Aorta (tissue), 5 donors: Measurements from ENCODE around the gene SLX4IP. TPM values are rescaled to one million over a fixed set of nuclear protein-coding genes. Genes with fewer than 3 reads are reported as not detected.

Experiments used
- ATAC-seq: fragments of 200-7000 bp; cut with Tn5 transposase; one replicate; pipeline ENCODE4 v1.9.1; 2022; ENCODE audit warnings: moderate library complexity; ENCODE audit not compliant: low FRiP score
- DNase-seq, 2 donors: peaks; one replicate each; pipeline ENCODE4 v3.0.0-alpha.2; 2020
- H3K27ac ChIP-seq, 2 donors: one replicate each; pipeline ENCODE4 v1.5.1; 2013; ENCODE audit warnings: low read length in 2 of 2, mild to moderate bottlenecking in 2 of 2, moderate library complexity in 2 of 2, control low read depth in 1 of 2, inconsistent platforms in 1 of 2, low read depth in 1 of 2
- H3K27me3 ChIP-seq, 2 donors: one replicate each; pipeline ENCODE4 v1.6.1; 2013; ENCODE audit warnings: control low read depth in 1 of 2, low read length in 1 of 2, mild to moderate bottlenecking in 1 of 2, moderate library complexity in 1 of 2; ENCODE audit not compliant: insufficient read depth in 2 of 2, control insufficient read depth in 1 of 2
- H3K36me3 ChIP-seq, 2 donors: one replicate each; pipeline ENCODE4 v1.6.1; 2013; ENCODE audit warnings: control low read depth in 1 of 2, low read length in 1 of 2, mild to moderate bottlenecking in 1 of 2; ENCODE audit not compliant: insufficient read depth in 2 of 2, control insufficient read depth in 1 of 2
- H3K4me1 ChIP-seq, 2 donors: one replicate each; pipeline ENCODE4 v1.6.1; 2013; ENCODE audit warnings: low read length in 2 of 2, control low read depth in 1 of 2, mild to moderate bottlenecking in 1 of 2, moderate library complexity in 1 of 2; ENCODE audit not compliant: insufficient read depth in 2 of 2, control insufficient read depth in 1 of 2
- H3K4me3 ChIP-seq, 2 donors: one replicate each; pipeline ENCODE4 v1.5.1; 2013; ENCODE audit warnings: low read length in 2 of 2, control low read depth in 1 of 2, mild to moderate bottlenecking in 1 of 2
- H3K9me3 ChIP-seq: one replicate; pipeline ENCODE4 v1.6.1; 2013; ENCODE audit warnings: mild to moderate bottlenecking, low read length; ENCODE audit not compliant: control insufficient read depth
- WGBS, 2 donors: extraction: QIAGEN DNeasy Blood & Tissue Kit; methylation state at CpG; one replicate each; pipeline ENCODE4 v1.1.7; 2013; 5-methylcytosine and 5-hydroxymethylcytosine counted together
- intact Hi-C, 2 donors: fragments of 100-400 bp; cut with DNase I; formaldehyde crosslinking; loops; one replicate each; pipeline versions ENCODE4 v1.14.2 to v1.15.0; 2022
- polyA plus RNA-seq, 2 donors: library from polyadenylated mRNA; stranded (reverse); fragments of 200-250 nt; gene quantifications; one replicate each; pipeline ENCODE4 v1.2.3, GENCODE V29; 2013
- total RNA-seq, 2 donors: library from RNA; stranded (reverse); fragmentation: NEBNext Ultra II Directional; extraction: Animal tissue kit (Norgen Biotek cat#: 25700); gene quantifications; one replicate each; pipeline ENCODE4 v1.2.1, GENCODE V29; 2021
- donor health status: healthy with polysubstance abuse.
- donor health status: Bipolar disorder and iron deficiency.
- donor health status: DM: no; HTN: no; CAD: no.
- donor health status: DM: no; HTN: no; CAD: no.
- donor health status: DM: yes; HTN: yes; CAD: no.

Gene SLX4IP
- total and polyA plus RNA-seq, 4 donors: 1.4 to 5.6 (median 3.3) TPM

DNA sequence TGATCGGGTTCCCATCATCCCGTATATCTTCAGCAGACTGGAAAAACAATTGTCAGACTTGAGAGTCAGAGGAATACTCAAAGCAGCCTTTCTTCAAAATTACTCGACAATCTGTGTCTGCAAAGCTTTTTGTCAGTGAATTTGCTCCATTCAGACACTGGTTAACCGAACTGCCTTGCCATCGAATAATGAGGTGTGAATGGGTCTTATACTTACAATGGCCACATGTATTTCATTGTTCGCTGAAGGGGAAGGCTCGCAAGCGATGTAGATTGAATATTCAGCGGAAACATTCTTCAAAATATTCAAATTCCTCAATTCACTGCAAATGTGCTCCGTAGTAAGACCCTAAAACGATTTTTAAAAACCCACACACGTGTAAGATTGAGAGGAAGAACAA is 205.8 kb downstream of the SLX4IP start:
- ATAC-seq (no peak), DNase-seq (no peak)
- H3K4me1 ChIP-seq: peaks cover 3% of the 10 kb centered on the region in 2 donors
- no peaks in the 10 kb centered on the region for H3K27me3 ChIP-seq
- H3K9me3 ChIP-seq: no peaks in the 10 kb centered on the region
- intact Hi-C loops: no loop called here
- no peak overlapping the region for H3K4me3 ChIP-seq
- H3K36me3 ChIP-seq: peaks cover 10 to 30% of the 10 kb centered on the region in 2 donors
- 56 to 66% methylated on average over 12 of the region's 12 CpGs for WGBS, 2 donors
- H3K27ac ChIP-seq: peak overlapping the region; percentile 84 to 99

DNA sequence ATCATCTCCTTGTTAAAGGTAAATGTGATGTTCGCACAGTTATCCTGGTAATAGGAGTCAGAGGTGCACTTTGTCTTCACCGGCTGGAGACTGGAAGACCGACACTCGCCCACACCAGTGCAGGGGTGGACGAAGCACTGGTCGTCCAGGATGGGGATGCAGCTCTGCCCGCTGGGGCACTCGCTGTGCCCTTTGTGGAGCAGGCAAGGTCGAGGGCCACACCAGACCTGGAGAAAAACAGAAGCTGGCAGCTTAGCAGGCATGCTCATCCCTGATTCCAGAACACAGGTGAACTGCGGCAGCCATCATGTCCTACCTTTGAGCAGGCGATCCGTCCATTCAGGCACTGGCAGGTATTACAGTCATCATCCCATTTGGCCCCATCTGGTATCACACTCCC is 206.4 kb downstream of the SLX4IP start:
- peak overlapping the region; percentile 81 to 99 for H3K27ac ChIP-seq
- intact Hi-C loops: no loop called here
- H3K9me3 ChIP-seq: no peaks in the 10 kb centered on the region
- 73 to 76% methylated on average over 12 of the region's 12 CpGs for WGBS, 2 donors
- DNase-seq (no peak), ATAC-seq (no peak)
- peaks cover 0 to 3% of the 10 kb centered on the region in 2 donors for H3K4me1 ChIP-seq
- H3K4me3 ChIP-seq: no peak overlapping the region
- no peaks in the 10 kb centered on the region for H3K27me3 ChIP-seq
- H3K36me3 ChIP-seq: peaks cover 11 to 30% of the 10 kb centered on the region in 2 donors

DNA sequence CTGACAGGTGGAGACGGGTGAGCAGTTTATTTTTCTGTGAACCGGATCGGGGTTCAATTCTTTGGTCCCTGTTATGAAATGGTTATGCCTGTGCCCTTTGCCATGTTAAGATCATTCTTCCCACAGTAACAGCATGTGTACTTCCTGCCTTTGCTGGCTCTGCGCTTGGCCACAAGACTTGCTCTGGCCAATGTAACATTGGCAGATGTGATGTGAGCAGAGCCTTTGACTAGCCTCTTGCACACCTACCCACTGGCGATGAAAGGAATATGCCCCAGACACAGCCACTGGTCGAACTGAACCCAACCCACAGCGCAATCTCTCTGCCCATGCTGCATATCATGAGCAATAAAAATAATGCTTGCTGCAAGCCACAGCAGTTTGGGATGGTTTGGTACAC is 206.8 kb downstream of the SLX4IP start:
- DNase-seq: no peak
- Histone ChIP-seq H3K27ac (peak overlapping the region in 1 of 2 donors; percentile 81), H3K4me1 (peaks cover 0 to 3% of the 10 kb centered on the region in 2 donors), H3K9me3 (no peaks in the 10 kb centered on the region), H3K4me3 (no peak overlapping the region), H3K27me3 (no peaks in the 10 kb centered on the region), H3K36me3 (peaks cover 11 to 32% of the 10 kb centered on the region in 2 donors)
- no peak for ATAC-seq
- 32 to 41% methylated on average over 7 of the region's 7 CpGs for WGBS, 2 donors
- intact Hi-C loops: no loop called here

DNA sequence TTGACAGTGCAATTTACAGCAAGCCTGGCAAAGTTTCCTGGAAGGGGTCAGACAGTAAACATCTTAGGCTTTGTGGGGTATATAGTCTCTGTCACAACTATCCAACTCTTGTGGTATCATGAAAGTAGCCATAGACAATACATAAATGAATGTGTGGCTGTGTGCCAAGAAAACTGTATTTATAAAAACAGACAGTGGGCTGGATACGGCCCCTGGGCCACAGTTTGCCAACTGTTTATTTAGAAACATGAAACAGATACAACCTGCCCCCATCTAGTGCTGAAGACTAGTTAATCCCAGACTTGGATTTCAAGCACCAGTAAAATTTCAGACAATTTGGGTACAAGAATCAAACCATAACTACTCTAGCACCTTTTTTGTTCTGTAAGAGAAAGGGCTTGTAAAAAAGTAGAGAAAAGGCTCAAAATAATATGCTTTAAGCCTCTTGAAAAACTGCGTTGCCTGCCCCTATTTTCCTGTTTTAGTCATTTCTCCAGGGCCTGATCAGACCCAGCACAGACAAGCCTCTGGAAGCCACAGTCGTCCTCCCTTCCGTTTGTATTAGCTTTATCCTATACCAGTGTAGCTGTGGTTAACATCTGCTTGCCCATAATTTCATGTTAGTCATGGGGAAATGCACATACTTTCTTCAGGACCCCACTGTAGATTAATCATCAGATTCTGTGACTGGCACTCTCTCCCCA is 207.9 kb downstream of the SLX4IP start:
- Histone ChIP-seq H3K27ac (peak overlapping the region; percentile 8 to 72), H3K4me1 (no peaks in the 10 kb centered on the region), H3K36me3 (peaks cover 13 to 40% of the 10 kb centered on the region in 2 donors), H3K9me3 (no peaks in the 10 kb centered on the region), H3K27me3 (no peaks in the 10 kb centered on the region), H3K4me3 (no peak overlapping the region)
- 14 to 22% methylated on average over 4 of the region's 4 CpGs for WGBS, 2 donors
- ATAC-seq: no peak
- intact Hi-C loops: no loop called here
- no peak for DNase-seq

DNA sequence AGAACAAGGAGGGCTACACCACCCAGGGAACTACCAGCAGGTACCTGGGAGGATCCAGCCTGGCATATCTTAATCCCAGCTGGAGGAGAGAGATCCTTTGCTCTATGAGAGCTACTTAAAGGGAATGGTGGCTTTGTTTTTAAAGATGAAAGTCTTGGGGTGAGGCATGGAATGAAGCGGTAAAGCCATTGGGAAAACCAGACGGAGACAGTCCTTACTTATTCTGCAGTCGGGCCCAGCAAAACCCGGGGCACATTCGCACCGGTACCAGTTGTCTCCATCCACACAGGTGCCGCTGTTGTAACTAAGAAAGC is 208.4 kb downstream of the SLX4IP start:
- intact Hi-C loops: no loop called here
- H3K36me3 ChIP-seq: peaks cover 13 to 44% of the 10 kb centered on the region in 2 donors

GRCh38 chr20:10644458-10645204 is 209.5 kb downstream of the SLX4IP start:
- intact Hi-C loops: no loop called here
- 37 to 43% methylated on average over 14 of the region's 14 CpGs for WGBS, 2 donors
- ATAC-seq (no peak), DNase-seq (no peak)
- Histone ChIP-seq H3K4me1 (peaks cover 0 to 5% of the 10 kb centered on the region in 2 donors), H3K4me3 (no peak overlapping the region), H3K27ac (peak overlapping the region; percentile 46 to 72), H3K36me3 (peaks cover 13 to 48% of the 10 kb centered on the region in 2 donors), H3K9me3 (no peaks in the 10 kb centered on the region), H3K27me3 (no peaks in the 10 kb centered on the region)

More for the DNA sequence above, 208.4 kb downstream of the SLX4IP start:
- no peak for ATAC-seq
- H3K9me3 ChIP-seq: no peaks in the 10 kb centered on the region
- H3K27ac ChIP-seq: peak overlapping the region; percentile 8 to 72
- H3K4me3 ChIP-seq: no peak overlapping the region
- no peak for DNase-seq
- H3K4me1 ChIP-seq: no peaks in the 10 kb centered on the region
- WGBS, 2 donors: 76 to 79% methylated on average over 7 of the region's 7 CpGs
- H3K27me3 ChIP-seq: no peaks in the 10 kb centered on the region

- 43 to 47% methylated on average over 10 of the region's 10 CpGs for WGBS, 2 donors
- DNase-seq: no peak
- Histone ChIP-seq H3K27ac (peak overlapping the region; percentile 46 to 72), H3K4me3 (no peak overlapping the region), H3K36me3 (peaks cover 13 to 48% of the 10 kb centered on the region in 2 donors), H3K4me1 (peaks cover 0 to 5% of the 10 kb centered on the region in 2 donors), H3K9me3 (no peaks in the 10 kb centered on the region), H3K27me3 (no peaks in the 10 kb centered on the region)
- intact Hi-C loops: no loop called here
- ATAC-seq: no peak
Measured at GRCh38 chr20:10645205-10645570, 210.1 kb downstream of the SLX4IP start.

DNA sequence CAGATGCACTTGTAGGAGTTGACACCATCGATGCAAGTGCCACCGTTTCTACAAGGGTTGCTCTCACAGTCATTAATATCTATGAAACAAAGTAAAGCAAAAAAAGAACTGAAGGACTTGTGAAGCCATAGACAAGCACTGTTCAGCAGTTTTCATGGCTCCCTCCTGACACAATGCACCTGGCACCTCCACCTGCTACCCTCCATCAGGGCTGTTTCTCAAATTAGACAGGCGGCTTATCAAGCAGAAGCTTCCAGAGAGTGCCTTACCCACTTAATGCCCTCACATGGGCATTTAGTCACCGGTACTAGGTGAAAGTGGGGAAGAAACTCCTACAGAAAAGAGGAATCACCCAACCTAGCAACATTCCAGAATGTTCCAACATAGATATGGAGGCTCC is 210.9 kb downstream of the SLX4IP start:
- no peak overlapping the region for H3K4me3 ChIP-seq
- no peaks in the 10 kb centered on the region for H3K27me3 ChIP-seq
- intact Hi-C loops: no loop called here
- no peaks in the 10 kb centered on the region for H3K9me3 ChIP-seq
- DNase-seq (no peak), ATAC-seq (no peak)
- peak overlapping the region; percentile 52 to 74 for H3K27ac ChIP-seq
- H3K36me3 ChIP-seq: peaks cover 13 to 45% of the 10 kb centered on the region in 2 donors
- 50 to 54% methylated on average over 4 of the region's 4 CpGs for whole genome bisulfite sequencing, 2 donors
- H3K4me1 ChIP-seq: peaks cover 0 to 5% of the 10 kb centered on the region in 2 donors
